ENCODE measurements around the gene HECW1. TPM values are rescaled to one million over a fixed set of nuclear protein-coding genes. Genes with fewer than 3 reads are reported as not detected.

The HECW1 gene
- total and polyA plus RNA-seq, 2 of the 13 experiments (the other 11 are each of a cell fraction or from before 2014, with no cell fraction given): not detected

DNA sequence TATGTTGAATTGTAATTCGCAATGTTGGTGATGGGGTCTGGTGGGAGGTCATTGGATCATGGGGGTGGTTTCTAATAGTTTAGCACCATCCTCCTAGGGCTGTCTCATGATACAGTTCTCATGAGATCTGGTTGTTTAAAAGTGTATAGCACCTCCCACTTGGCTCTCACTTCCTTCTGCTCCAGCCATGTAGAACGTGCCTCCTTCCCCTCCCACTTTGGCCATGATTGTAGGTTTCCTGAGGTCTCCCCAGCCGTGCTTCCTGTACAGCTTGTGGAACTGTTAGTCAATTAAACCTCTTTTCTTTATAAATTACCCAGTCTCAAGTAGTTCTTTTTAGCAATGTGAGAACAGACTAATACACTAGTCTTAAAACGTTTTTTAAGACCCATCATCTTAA is 15.6 kb upstream of the HECW1 start:
- DNase-seq (ENCODE audit: low spot score): no peak
- H3K4me3 ChIP-seq (replicated peaks in 1 of 3; ENCODE audit: insufficient read depth in 1 of 3, low read depth in 2 of 3, low read length in 3 of 3): no peak overlapping the region
- no peaks in the 10 kb centered on the region for H3K4me1 ChIP-seq (ENCODE audit: insufficient read depth, low read length)
- H3K9me3 ChIP-seq (ENCODE audit: low read length): no peaks in the 10 kb centered on the region
- 0% methylated on average over 4 of the region's 4 CpGs for WGBS (ENCODE audit: low lambda C conversion rate)
- FAIRE-seq: no peak
- POLR2A ChIA-PET: no interaction called here
- no peak overlapping the region for H3K9ac ChIP-seq (ENCODE audit: insufficient read depth, low read depth, low read length)
- H3K36me3 ChIP-seq (replicated peaks in 1 of 2; ENCODE audit: control insufficient read depth in 1 of 2, insufficient read depth in 2 of 2, low read length in 2 of 2): no peaks in the 10 kb centered on the region
- TF ChIP-seq SCMH1 (CRISPR knock-in tag; IDR thresholded peaks at IDR 0.05; ENCODE audit: borderline replicate concordance): no peak
- TF ChIP-seq NR2F6 (IDR thresholded peaks at IDR 0.05): no peak
- TF ChIP-seq NR2F6 (CRISPR knock-in tag; IDR thresholded peaks at IDR 0.05): no peak
- no peak for TF ChIP-seq MEF2D (CRISPR knock-in tag; IDR thresholded peaks at IDR 0.05)
- no peak for TF ChIP-seq CBX2 (IDR thresholded peaks at IDR 0.05; ENCODE audit: low read depth, low read length)
- TF ChIP-seq CBX2 (CRISPR knock-in tag; IDR thresholded peaks at IDR 0.05; ENCODE audit: low read depth): no peak
- no peak for TF ChIP-seq SRSF4 (IDR thresholded peaks at IDR 0.05; ENCODE audit: low read depth, low read length, poor library complexity, severe bottlenecking)
- no peak for TF ChIP-seq EP300 (IDR thresholded peaks at IDR 0.05; ENCODE audit: low read depth in 2 of 2, low read length in 2 of 2)
- no peak for TF ChIP-seq EP300 (CRISPR knock-in tag; IDR thresholded peaks at IDR 0.05; ENCODE audit: borderline replicate concordance)
- no peak for TF ChIP-seq NFKBIZ (CRISPR knock-in tag; IDR thresholded peaks at IDR 0.05)
- TF ChIP-seq, protein P1, sequence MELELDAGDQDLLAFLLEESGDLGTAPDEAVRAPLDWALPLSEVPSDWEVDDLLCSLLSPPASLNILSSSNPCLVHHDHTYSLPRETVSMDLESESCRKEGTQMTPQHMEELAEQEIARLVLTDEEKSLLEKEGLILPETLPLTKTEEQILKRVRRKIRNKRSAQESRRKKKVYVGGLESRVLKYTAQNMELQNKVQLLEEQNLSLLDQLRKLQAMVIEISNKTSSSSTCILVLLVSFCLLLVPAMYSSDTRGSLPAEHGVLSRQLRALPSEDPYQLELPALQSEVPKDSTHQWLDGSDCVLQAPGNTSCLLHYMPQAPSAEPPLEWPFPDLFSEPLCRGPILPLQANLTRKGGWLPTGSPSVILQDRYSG (CRISPR knock-in tag; IDR thresholded peaks at IDR 0.05): no peak
- TF ChIP-seq ZNF616 (CRISPR knock-in tag; IDR thresholded peaks at IDR 0.05; ENCODE audit: low read depth): no peak
- no peak for TF ChIP-seq SYNCRIP (IDR thresholded peaks at IDR 0.05; ENCODE audit: insufficient read depth, low read depth, low read length)
- TF ChIP-seq, protein P2, sequence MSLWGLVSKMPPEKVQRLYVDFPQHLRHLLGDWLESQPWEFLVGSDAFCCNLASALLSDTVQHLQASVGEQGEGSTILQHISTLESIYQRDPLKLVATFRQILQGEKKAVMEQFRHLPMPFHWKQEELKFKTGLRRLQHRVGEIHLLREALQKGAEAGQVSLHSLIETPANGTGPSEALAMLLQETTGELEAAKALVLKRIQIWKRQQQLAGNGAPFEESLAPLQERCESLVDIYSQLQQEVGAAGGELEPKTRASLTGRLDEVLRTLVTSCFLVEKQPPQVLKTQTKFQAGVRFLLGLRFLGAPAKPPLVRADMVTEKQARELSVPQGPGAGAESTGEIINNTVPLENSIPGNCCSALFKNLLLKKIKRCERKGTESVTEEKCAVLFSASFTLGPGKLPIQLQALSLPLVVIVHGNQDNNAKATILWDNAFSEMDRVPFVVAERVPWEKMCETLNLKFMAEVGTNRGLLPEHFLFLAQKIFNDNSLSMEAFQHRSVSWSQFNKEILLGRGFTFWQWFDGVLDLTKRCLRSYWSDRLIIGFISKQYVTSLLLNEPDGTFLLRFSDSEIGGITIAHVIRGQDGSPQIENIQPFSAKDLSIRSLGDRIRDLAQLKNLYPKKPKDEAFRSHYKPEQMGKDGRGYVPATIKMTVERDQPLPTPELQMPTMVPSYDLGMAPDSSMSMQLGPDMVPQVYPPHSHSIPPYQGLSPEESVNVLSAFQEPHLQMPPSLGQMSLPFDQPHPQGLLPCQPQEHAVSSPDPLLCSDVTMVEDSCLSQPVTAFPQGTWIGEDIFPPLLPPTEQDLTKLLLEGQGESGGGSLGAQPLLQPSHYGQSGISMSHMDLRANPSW (CRISPR knock-in tag; IDR thresholded peaks at IDR 0.05; ENCODE audit: borderline replicate concordance): no peak
- TF ChIP-seq, protein P3, sequence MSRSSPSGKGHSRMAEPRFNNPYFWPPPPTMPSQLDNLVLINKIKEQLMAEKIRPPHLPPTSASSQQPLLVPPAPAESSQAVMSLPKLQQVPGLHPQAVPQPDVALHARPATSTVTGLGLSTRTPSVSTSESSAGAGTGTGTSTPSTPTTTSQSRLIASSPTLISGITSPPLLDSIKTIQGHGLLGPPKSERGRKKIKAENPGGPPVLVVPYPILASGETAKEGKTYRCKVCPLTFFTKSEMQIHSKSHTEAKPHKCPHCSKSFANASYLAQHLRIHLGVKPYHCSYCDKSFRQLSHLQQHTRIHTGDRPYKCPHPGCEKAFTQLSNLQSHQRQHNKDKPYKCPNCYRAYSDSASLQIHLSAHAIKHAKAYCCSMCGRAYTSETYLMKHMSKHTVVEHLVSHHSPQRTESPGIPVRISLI (CRISPR knock-in tag; IDR thresholded peaks at IDR 0.05; ENCODE audit: borderline replicate concordance): no peak
- no peaks in the 10 kb centered on the region for H3K27me3 ChIP-seq (ENCODE audit: control insufficient read depth in 1 of 2, insufficient read depth in 2 of 2, low read length in 2 of 2)
- in situ Hi-C loops (cut with HindIII; ENCODE audit: extremely low pct_ligation_motif_present, low pct_unique_long_range_greater_than_20kb) (no loop called here), intact Hi-C loops (cut with micrococcal nuclease; ENCODE audit: unreplicated experiment) (no loop called here)
- BruUV-seq (replicated peaks): no TSS peak
- no peak overlapping the region for H2AFZ ChIP-seq (ENCODE audit: low read length)
- H3K79me2 ChIP-seq (ENCODE audit: insufficient read depth, low read length): no peaks in the 10 kb centered on the region
- no peak overlapping the region for H3K4me2 ChIP-seq (ENCODE audit: low read depth, low read length)
- no peak for ATAC-seq
- H3K27ac ChIP-seq (ENCODE audit: extremely low read length, insufficient read depth, low read length): no peak overlapping the region
- CTCF ChIA-PET (ENCODE audit: low intra/inter-chr PET ratio, low total read pairs): no interaction called here
- no peaks in the 10 kb centered on the region for H4K20me1 ChIP-seq (ENCODE audit: insufficient read depth, low read length)

Data from HepG2 (cell line).